ENCODE results near the gene UNC119B.
A peak's percentile ranks its signal among the peaks of the same experiment; 100 is the strongest.
"Not testable (repeated sequence)": the region's sequence is repeated elsewhere in the genome, so short reads cannot be mapped to it uniquely, and the experiment has no call there.

UNC119B gene

DNA sequence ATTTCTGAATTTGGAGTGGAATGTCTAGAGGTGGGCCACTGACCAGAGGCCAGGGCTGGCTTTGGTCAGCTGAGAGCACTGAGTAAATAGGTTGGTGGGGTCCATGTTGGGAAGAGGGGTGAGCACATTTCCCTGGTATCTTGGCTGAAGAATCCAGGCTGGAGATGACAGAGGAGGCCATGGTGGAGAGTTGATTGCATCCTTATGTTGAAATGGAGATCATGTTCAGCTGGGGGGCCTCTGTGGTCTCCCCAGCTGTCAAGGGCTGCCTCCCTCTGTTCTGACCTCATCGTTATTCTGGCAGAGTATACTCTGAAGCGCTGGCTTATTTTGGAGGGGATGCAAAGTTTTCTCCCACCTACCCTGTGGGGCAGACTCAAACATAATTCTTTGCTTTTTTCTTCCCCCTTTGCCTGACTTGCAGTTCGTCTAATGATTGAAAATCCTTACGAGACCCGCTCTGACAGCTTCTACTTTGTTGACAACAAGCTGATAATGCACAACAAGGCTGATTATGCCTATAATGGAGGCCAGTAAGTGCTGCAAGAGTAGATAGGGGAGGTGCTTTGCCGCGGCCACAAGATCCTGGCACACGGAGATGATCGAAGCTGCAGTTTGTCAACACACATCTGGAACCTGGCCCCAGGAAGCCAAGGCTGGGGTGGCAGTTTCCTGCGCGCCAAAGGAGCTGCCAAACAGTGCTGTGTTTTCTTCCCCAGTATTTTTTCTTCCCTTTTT, 9.4 kb downstream of the UNC119B start:
- no peak for DNase-seq (ENCODE audit: low spot score)

DNA sequence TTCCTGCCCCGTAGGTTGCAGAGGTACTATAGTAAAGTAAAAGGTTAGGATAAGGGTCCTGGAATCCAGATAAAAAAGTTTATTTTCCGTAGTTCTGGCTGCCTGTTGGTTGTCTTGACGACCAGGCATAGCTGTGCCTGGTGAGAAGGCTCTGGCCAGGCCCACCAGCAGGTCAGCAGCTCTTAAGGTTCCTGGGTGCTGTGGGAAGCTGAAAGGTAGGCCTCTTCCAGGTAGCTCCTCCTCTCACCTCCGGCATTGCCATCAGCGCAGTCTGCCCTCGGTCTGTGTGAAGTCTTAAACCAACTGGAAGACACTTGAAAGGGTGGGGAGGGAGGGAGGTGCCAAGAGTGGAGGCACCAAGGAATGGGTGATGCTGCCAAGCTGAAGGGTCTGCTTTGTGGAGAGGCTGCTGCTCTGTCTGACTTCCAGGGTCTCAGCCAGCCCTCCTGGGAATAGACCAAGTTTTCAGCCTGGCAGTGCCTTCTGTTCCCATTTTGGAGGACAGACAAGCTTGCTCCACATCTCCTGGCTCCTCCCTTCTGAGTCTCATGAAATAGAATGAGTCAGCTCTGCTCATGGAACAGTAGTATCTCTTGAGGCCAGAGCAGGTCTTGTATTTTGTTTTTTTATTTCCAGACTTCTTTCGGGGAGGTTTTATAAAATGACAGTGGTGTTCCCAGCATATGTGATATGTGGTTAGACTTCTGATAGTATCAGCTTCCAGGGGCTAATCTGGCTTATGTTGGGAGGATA, 10.2 kb downstream of the UNC119B start:
- no peak for DNase-seq (ENCODE audit: low spot score)

DNA sequence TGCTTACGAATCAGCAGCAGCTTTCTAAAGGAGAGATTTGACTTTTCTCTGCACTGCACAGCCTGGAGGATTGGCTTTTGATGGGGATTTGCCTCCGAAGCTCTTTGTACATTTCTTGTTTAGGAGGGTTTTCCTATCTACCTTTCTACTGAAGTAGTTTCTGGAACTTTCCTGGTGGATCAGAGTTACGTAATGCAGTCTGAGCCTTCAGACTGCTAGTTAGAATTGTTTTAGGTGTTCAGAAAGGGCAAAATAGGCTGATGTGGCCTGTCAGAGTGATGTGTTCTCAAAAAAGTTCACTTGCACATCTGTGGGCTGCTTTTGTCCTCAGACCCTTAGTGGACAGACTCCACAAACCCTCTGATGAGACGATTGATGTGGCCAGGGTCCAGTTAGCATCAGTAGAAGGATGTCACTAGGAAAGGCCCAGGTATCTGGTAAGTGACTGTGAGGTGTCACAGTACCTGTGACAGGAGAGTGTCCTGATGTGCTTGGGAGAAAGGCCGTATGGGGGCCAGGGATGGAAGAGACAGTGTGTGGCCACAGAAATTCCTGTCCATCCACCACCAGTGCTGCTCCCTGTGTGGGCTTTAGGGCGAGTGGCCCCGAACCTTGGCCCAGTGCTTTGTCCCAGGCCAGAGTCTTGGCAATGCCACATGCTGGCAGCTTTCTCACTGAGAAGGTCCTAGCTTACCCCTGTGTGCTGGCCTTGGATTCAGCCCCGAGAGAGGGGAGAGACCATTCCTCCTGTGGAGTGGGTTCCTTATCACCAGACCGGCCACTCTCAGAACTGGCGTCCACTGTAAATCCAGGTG, 10.9 kb downstream of the UNC119B start:
- no peak for DNase-seq (ENCODE audit: low spot score)

DNA sequence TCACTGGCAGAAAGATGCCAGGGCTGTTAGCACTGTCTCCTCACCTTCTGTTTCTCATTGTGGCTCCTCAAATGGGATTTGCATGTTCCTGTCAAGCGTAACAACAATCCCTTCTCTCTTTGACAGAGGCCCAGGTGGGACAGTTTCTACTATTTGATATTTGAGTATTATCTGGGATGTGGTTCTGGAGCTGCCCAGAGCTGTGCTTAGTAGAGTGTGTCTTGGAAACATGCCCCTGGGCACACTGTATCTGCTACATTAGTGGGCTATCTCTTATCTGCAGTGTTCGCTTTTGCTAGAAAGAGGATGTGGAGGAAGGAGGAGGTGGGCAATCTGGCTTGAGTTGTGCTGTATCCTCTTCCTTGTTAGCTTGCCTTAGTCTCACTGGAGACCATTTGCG, 11.6 kb downstream of the UNC119B start:
- no peak for DNase-seq (ENCODE audit: low spot score)

DNA sequence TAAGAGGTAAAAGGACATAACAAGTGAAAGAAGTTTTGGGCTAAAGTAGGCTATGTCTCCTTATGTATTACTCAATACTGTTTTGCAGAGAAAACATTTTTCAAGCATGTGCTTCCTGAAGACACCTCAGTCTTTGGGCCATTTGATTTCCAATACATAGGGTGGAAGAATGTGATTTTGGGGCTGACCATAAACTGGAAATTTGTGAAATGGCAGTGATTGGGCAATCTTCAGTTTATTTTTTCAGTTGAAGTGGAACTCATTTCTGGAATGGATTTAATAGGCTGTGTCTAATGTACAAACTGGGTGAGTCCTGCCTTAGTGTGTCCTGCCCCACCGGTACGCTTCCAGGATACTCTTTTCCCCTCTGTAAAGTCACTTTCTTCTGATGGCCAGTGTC, 12.5 kb downstream of the UNC119B start:
- DNase-seq (ENCODE audit: low spot score), result no peak

- no peak for DNase-seq (ENCODE audit: low spot score)
Measured at GRCh38 chr12:120724720-120725119, 14.5 kb downstream of the UNC119B start.

GRCh38 chr12:120725151-120725658, 14.9 kb downstream of the UNC119B start:
- DNase-seq (ENCODE audit: low spot score), result no peak

DNA sequence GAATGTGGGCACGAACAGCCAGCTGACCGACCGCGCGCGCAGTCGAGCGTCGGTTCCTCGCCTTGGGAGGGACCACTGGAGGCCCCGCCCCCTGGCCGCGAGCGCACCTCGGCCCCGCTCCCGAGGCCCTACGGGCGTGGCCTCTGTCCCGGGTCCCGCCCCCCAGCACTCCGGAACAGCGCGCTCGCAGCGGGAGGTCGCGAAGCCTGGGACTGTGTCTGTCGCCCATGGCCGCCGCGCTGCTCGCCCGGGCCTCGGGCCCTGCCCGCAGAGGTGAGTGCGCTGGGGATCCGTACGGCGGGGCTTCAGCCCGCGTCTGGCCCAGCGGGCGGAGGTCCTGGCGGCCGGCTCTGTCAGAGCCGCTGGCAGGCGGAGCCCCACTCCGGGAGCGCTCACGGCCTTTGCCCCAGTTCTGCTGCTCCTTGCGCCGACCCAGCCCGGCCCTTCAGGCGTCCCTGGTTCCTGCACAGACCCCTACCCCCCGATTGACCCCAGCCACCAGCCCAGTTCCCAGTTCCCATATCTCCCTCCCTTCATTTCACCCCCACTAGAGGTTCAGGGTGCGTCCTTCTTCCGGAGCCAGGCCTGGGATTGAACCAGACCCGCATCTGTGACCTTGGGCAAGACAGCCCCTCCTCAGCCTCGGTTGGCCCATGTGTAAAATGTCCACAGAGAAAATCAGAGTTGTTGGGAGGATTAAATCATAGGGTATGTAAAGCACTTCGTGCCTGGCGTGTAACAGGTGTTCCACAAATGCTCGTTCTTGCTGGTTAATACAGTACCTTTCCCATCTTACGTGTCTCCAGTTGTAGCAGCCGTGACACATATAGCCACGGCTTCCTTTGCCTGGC, 15.6 kb downstream of the UNC119B start, which contains the start of gene ACADS:
Gene ACADS (plus strand): TSS at position 168 of the 851 bp plus-strand sequence. CDS start 60 bp downstream, at position 228.
- DNase-seq (ENCODE audit: low spot score), result peak; percentile 96

GRCh38 chr12:120726510-120726793, 16.2 kb downstream of the UNC119B start:
- no peak for DNase-seq (ENCODE audit: low spot score)

DNA sequence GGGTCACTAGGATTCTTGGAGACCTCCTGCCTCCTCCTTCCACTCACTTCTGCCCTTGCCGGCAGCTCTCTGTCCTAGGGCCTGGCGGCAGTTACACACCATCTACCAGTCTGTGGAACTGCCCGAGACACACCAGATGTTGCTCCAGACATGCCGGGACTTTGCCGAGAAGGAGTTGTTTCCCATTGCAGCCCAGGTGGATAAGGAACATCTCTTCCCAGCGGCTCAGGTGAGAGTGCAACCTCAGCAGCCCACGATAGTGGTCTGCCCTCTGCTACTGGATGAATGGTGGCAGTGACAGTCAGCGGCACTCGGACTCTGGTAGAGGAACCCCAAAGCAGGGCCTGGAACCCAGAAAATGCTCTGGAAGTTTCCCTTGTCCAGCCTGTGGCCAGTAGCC, 16.7 kb downstream of the UNC119B start:
- no peak for DNase-seq (ENCODE audit: low spot score)

DNA sequence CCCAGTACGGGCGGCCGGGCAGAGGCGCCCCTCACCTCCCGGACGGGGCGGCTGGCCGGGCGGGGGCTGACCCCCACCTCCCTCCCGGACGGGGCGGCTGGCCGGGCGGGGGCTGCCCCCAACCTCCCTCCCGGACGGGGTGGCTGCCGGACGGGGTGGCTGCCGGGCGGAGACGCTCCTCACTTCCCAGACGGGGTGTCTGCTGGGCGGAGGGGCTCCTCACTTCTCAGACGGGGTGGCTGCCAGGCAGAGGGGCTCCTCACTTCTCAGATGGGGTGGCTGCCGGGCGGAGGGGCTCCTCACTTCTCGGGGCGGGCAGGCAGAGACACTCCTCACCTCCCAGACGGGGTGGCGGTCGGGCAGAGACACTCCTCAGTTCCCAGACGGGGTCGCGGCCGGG, 21.9 kb downstream of the UNC119B start:
- DNase-seq (ENCODE audit: low spot score), result not testable (repeated sequence)

DNA sequence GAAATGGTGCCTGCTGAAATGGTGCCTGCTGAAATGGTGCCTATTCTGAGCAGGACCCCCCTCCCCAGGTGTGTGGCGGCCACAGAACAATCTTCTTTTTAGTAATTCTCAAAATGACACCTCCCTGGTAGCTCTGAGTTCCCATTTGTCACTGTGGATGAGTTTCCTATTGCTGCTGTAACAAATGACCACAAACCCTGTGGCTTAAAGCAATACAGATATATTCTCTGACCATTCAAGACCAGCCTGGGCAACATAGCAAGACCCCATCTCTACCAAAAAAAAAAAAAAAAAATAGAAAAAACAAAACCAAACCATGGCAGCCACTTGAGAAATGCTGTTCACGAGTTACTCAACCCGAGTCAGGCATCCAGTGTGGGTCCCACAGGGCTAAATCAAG, 23.3 kb downstream of the UNC119B start:
- no peak for DNase-seq (ENCODE audit: low spot score)

GRCh38 chr12:120734210-120734609, 24.0 kb downstream of the UNC119B start:
- DNase-seq (ENCODE audit: low spot score), result no peak

DNA sequence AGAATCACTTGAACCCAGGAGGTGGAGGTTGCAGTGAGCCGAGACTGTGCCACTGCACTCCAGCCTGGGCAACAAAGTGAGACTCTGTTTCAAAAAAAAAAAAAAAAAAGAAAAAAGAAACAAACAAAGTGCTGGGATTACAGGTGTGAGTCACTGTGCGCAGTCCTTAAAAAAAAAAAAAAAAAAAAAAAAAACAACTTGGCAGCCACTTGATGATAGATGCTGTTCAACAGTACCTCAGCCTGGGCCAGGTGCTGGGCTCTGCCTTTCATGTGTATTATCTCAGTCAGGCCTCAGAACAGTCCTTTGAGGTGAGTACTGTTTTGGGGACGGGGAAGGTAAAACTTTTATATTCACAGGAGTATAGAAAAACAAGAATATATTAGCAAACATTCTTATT, 24.9 kb downstream of the UNC119B start:
- no peak for DNase-seq (ENCODE audit: low spot score)

DNA sequence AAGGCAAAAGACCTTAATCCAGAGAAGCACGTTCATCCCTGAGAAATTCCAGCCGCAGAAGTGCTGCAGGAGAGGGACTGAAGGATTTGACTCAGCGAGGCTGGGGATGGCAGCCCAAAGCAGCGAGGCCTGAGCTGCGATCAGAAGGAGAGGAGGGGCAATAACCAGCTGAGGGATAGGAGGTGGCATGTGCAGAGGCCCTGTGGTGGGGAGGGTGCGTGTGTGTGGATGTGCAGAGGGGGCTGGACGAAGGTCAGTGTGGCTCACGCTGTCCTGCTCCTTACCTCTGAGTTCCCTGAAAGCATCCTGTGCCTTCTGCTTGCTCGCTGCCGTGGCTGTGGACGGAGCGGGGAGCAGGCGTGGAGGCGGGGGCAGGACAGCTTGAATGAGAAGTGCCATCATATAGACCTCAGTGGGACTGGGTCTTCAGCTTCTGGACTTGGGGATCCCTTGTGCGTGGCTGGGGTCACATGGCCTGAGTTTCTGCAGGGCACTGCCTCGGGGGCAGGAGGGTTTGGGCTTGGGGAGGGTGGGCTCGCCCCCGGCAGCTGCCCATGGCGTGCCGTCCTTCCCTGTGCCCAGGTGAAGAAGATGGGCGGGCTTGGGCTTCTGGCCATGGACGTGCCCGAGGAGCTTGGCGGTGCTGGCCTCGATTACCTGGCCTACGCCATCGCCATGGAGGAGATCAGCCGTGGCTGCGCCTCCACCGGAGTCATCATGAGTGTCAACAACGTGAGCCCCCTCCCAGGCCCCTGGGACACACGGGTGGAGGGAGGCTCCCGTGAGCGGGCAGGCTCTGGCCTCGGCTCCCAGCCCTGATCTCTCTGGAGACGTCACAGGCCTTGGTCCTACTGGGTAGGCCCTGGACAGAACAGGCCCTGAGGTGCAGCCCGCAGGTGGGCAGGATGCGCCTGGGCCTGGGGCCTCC, 26.4 kb downstream of the UNC119B start:
- DNase-seq (ENCODE audit: low spot score), result no peak

DNA sequence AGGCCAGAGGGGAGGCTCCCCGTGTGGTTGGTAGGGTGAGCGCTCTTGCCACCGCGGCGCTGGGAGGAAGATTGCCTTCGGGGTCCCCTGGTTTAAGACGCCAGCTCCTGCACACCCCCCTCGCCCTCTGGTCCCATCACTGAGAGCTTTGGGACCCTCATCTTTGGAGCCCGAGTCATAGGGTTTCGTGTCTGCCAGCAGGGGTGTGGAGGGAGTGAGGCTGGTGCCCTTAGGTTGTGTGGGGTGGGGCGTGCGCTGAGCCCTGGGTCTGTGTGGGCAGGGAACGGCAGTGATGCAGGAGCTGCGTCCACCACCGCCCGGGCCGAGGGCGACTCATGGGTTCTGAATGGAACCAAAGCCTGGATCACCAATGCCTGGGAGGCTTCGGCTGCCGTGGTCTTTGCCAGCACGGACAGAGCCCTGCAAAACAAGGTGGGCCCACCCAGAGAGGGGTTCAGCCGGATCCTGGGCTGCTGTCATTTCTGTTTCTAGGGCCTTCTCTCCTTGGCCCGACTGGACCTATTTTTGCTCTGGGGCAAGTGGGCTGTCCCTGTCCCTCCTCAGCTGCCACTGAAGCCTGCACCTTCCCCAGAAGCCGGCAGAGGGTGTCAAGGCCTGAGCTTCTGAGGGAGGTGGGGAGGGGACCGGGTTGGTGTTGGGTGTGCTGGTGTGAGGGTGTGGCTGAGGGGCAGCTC, 27.4 kb downstream of the UNC119B start:
- DNase-seq (ENCODE audit: low spot score), result peak; percentile 79

GRCh38 chr12:120738252-120739030, 28.2 kb downstream of the UNC119B start:
- DNase-seq (ENCODE audit: low spot score), result no peak

- no peak for DNase-seq (ENCODE audit: low spot score)
Measured at GRCh38 chr12:120739031-120739762, 28.9 kb downstream of the UNC119B start.
